Activated CD8-positive, alpha-beta memory T cell treated with anti-CD3 and anti-CD28 coated beads for 1 hour (primary cell): Measurements from ENCODE around the gene ZBED5.
A peak's percentile ranks its signal among the peaks of the same experiment; 100 is the strongest.

Experiments
- DNase-seq, 2 donors: peaks; one replicate each; pipeline ENCODE4 v3.0.0-alpha.2; 2020; ENCODE audit warnings: low read depth in 1 of 2; ENCODE audit errors: extremely low read depth in 1 of 2

Gene ZBED5

DNA sequence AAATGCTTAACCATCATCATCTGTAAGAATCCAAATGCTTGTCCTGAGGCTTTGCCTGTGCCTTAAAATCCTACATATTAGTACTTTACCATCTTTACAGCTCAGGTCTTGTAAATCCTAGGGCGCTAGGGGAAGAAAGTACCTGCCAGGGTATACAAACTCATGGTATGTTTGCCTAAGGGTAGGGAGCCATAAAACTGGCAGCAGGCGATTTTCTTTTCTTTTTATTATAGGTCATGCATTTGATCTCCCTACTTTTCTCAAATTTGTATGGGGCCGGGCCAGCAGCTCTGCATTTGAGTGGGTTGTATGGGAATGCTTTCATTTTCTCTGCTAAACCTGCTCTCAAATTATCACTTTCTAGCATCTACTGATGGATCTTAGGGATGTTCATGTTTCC lies 24.0 kb upstream of the ZBED5 start:
- DNase-seq = no peak

- DNase-seq = no peak
Measured at GRCh38 chr11:10878408-10879214, 20.8 kb upstream of the ZBED5 start.

- no peak for DNase-seq
Measured at GRCh38 chr11:10876158-10876557, 18.3 kb upstream of the ZBED5 start.

DNA sequence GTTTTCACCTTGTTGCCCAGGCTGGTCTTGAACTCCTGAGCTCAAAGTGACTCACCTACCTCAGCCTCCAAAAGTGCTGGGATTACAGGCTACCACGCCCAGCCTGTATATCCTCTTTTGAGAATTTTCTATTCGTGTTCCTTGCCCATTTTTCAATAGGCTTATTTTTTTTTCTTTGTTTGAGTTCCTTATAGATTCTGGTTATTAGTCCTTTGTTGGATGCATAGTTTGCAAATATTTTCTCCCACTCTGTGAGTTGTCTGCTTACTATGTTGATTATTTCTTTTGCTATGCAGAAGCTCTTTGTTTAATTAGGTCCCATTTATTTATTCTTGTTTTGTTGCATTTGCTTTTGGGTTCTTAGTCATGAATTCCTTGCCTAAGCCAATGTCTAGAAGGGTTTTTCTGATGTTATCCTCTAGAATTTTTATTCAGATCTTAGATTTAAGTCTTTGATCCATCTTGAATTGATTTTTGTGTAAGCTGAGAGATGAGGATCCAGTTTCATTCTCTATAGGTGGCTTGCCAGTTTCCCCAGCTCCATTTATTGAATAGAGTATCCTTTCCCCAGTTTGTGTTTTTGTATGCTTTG lies 17.7 kb upstream of the ZBED5 start:
- no peak for DNase-seq

DNA sequence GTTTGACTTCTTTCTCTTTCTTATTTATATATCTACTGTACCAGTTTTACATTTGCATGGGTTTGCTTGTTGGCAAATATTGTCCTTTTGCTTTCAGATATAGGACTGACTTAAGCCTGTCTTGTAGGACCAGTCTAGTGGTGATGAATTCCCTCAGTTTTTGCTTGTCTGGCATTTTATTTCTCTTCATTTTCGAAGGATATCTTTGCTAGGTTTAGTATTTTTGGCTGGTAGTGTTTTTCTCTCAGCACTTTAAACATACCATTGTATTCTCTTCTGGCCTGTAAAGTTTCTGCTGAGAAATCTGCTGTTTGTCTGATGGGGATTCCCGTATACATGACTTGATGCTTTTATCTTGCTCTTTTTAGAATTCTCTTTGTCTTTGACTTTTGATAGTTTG lies 14.2 kb upstream of the ZBED5 start:
- no peak for DNase-seq

DNA sequence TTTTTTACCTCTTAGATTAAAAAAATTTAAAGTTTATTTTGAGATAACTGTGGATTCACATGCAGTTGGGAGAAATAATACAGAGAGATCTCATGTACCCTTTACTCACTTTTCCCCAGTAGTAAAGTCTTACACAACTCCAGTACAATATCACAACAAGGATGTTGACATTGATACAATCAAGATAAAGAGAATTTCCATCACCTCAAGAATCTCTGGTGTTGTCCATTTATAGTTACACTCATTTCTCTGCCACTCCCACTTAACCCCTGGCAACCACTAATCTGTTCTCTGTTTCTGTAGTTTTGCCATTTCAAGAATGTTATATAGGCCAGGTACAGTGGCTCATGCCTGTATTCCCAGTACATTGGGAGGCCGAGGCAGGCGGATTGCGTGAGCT lies 10.5 kb upstream of the ZBED5 start:
- no peak for DNase-seq

DNA sequence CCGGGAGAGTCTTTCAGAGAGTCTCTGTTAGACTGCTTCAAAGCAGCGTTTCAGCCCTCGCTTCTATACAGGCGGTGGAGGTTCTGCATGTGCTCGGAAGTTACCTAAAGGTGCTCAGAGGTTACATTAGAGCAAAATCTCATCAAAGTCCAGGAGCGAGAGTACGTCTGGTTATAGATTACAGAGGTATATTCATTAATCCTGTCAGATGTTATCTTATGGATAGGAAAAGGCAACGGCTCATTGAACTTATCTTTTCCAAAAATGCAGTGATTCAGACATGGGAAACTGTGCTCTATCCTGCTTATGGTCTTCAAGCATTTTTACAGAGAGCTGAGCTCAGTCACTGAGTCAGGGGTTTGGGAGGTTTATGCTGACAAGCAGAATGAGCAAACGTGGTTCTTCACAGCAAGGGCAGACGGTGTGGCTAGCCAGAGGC lies 9.1 kb upstream of the ZBED5 start:
- DNase-seq = no peak

- DNase-seq = no peak
Measured at GRCh38 chr11:10865837-10866270, 8.0 kb upstream of the ZBED5 start.

GRCh38 chr11:10864688-10865087 lies 6.8 kb upstream of the ZBED5 start:
- DNase-seq = no peak

- no peak for DNase-seq
Measured at GRCh38 chr11:10862446-10862845, 4.6 kb upstream of the ZBED5 start.

- no peak for DNase-seq
Measured at GRCh38 chr11:10861799-10862198, 3.9 kb upstream of the ZBED5 start.

- no peak for DNase-seq
Measured at GRCh38 chr11:10861047-10861446, 3.2 kb upstream of the ZBED5 start.

GRCh38 chr11:10858439-10859325 lies 829 bp upstream of the ZBED5 start:
- DNase-seq = peak in 1 of 2 donors; percentile 21

DNA sequence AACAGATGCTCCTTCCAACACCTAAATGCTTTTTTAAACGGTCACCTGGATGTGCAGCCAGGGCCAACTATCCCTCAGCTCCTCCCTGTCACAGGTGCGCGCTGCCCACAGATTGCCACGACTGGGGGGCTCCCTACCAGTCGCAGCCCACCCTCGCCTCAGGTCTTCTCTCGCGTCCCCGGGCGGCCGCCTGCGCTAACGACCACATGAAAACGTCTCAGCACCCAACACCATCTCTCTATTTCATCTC lies 469 bp downstream of the ZBED5 start:
- no peak for DNase-seq

DNA sequence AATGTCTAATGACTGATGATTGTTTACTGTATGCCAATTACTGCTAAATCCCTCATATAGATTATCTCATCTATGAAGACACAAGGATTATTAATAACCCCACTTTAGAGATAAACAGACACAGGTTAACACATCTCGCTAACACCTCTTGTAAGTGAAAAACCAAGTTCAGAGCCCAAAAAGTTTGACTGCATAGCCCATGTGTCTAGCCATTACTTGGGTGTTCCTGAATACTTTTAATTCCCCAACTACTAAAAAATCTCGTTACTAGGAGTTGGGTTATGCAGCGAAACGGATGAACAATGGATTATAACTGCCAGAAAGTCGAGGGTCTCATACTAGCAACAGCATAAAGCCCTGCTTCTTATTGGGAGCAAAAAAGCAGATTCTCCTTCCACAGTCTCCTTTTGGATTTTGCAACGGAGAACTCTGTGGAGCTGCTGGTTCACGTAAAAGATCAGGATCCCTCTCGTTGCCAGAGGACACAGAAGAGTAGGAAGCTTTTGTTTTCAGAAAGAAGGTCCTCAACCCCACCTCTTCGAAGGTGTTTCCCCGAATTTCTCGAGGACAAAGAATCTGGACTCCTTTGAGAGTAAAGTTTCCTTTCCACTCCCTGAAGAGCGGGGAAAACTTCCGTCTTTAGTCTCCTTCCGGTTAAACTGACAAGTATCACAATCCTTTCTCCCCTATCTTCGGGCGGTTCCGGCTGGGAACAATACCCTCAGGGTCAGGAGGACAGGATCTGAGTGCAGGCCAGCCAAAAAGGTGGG lies 979 bp downstream of the ZBED5 start:
- DNase-seq = no peak

DNA sequence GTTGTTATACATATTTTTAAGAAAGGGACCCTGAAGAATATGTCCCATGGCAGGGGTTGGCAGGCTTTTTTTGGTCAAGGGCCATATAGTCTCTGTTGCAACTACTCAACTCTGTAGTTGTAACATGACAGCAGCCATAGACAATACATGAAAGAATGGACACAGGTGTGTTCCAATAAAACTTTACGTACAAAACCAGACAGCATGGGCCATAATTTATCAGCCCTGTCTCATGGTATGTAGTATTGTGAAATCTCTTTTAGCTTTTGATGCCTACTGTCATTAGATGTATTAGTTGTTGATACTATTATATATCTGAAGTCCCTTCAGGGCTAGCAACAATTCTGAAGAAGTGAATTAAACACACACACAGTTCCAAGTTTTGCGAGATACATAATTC lies 2.6 kb downstream of the ZBED5 start:
- DNase-seq = no peak

DNA sequence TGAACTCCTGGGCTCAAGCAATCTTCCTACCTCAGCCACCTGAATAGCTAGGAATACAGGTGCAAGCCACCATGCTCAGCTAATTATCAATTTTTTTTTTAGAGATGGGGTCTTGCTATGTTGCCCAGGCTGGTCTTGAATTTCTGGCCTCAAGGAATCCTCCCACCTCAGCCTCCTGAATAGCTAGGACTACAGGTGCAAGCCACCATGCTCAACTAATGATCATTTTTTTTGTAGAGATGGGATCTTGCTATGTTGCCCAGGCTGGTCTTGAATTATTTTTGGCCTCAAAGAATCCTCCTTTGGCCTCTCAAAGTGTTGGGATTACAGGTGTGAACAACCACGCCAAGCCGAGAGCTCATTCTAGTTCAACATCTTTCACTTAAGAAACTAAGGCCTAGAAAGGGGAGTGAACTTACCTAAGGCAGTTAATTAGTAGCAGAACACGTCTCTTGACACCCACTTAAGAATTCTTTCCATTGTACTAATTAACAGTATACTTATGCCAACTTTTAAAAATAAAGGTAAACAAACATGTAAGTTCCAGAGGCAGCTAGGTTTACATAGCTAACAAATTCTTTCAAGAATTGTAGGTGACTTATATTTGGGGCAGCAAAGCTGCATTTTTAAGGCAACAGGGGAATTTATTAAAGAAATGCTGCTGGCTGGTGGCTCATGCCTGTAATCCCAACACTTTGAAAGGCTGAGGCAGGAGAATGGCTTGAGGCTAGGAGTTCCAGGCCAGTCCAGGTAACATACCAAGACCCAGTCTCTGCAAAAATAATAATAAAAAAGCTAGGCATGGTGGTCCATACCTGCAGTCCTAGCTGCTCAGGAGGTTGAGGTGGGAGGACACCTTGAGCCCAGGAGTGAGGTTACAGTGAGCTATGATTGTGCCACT lies 9.6 kb downstream of the ZBED5 start:
- no peak for DNase-seq

- no peak for DNase-seq
Measured at GRCh38 chr11:10846660-10847059, 11.2 kb downstream of the ZBED5 start.

DNA sequence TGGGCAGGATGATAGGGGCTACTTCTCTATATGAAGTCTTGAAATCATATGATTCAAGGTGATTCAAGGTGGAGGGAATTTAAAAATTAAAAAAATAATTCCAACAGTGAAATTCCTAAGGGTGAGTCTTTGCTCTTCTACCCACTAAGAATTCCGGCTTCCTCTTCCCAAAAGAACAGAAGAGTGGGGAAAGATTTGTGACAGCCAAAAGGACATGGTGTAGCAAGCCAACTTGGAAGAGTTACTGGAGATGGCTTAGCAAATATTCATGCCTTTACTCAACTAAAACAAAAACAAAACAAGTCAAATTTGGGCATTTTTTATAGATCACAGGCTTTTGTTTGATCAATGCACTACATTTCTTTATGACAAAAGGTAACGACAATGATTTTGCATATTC lies 12.3 kb downstream of the ZBED5 start:
- no peak for DNase-seq

DNA sequence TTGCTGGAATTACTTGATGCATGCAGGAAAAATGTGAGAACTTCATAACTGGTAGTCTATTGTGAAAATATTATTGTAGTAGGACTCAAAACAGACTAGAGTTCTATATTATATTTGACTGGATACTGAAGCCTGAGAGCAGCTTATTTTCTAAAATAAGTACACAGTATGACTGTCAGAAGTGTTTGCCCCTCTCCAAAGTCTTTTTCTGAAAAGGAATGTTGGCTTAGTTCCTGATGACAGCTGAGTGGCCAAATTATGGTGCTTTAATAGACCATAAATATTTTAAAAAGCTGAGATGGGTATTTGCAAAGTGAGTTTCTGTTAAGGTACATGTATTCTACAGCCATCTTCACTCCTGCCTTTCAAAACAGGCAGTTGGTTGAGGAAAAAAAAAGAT lies 13.1 kb downstream of the ZBED5 start:
- no peak for DNase-seq
